HepG2 (cell line): Measurements from ENCODE around the gene COX4I1. TPM values are rescaled to one million over a fixed set of nuclear protein-coding genes. Genes with fewer than 3 reads are reported as not detected.
"Not testable (repeated sequence)": the region's sequence is repeated elsewhere in the genome, so short reads cannot be mapped to it uniquely, and the experiment has no call there.

Experiments
- ATAC-seq: fragments of 200-7000 bp; cut with Tn5 transposase; 3 replicates; pipeline ENCODE4 v1.9.1; 2020; ENCODE audit warnings: mild to moderate bottlenecking, moderate library complexity
- BruUV-seq: library from RNA; stranded (reverse); fragments of 400-500 nt; replicated peaks from 2 replicates; lab custom pipeline; 2021; lab: Mats Ljungman, UMichigan
- CTCF ChIA-PET: fragments of 300-600 bp; formaldehyde crosslinking; extraction: SDS; loops from one replicate; lab custom pipeline; 2021; ENCODE audit warnings: low total read pairs, inconsistent platforms, low intra/inter-chr PET ratio; lab: Yijun Ruan, JAX
- POLR2A ChIA-PET: fragments of 350-600 bp; sonication (Branson Sonifier 250); formaldehyde crosslinking; loops from one replicate; lab custom pipeline; 2020; ENCODE audit warnings: antibody characterized with exemption, inconsistent platforms; lab: Yijun Ruan, JAX
- DNase-seq: peaks from one replicate; pipeline ENCODE4 v3.0.0-alpha.2; 2015; ENCODE audit warnings: low spot score
- FAIRE-seq: peaks from 3 replicates; lab custom pipeline; 2011; peaks lifted over from hg19 to GRCh38; lab: Jason Lieb, UNC
- H2AFZ ChIP-seq: one replicate; pipeline ENCODE4 v1.6.1; 2011; ENCODE audit warnings: low read length, inconsistent platforms
- H3K27ac ChIP-seq: fragments of 300-600 bp; 3 replicates; pipeline ENCODE4 v1.8.0; 2011; ENCODE audit warnings: mixed run types, mild to moderate bottlenecking, mixed read lengths, low read length, inconsistent platforms; ENCODE audit not compliant: insufficient read depth; ENCODE audit errors: extremely low read length
- H3K27me3 ChIP-seq, 2 experiments: fragments of 200-600 bp in 1 of 2; 2 replicates in 1 of 2; 3 replicates in 1 of 2; pipeline versions ENCODE4 v1.6.0 to v1.8.0; 2011; ENCODE audit warnings: low read length in 2 of 2, mild to moderate bottlenecking in 2 of 2, moderate library complexity in 2 of 2, inconsistent platforms in 1 of 2; ENCODE audit not compliant: insufficient read depth in 2 of 2, control insufficient read depth in 1 of 2
- H3K36me3 ChIP-seq, 2 experiments: fragments of 200-600 bp in 1 of 2; replicated peaks in 1 of 2; 2 replicates in 1 of 2; 3 replicates in 1 of 2; pipeline versions ENCODE4 v1.5.1 to v1.8.0; 2011; ENCODE audit warnings: low read length in 2 of 2, inconsistent platforms in 1 of 2; ENCODE audit not compliant: insufficient read depth in 2 of 2, control insufficient read depth in 1 of 2
- H3K4me1 ChIP-seq: 2 replicates; pipeline ENCODE4 v1.5.1; 2012; ENCODE audit warnings: low read length, inconsistent platforms; ENCODE audit not compliant: insufficient read depth
- H3K4me2 ChIP-seq: 2 replicates; pipeline ENCODE4 v1.6.0; 2011; ENCODE audit warnings: low read depth, low read length, inconsistent platforms
- H3K4me3 ChIP-seq, 3 experiments: fragments of 200-600 bp in 1 of 3; sonication (generic), shearing (Covaris generic) in 1 of 3; replicated peaks in 1 of 3; 2 replicates each; pipeline ENCODE4 v1.5.1; 2011 to 2016; ENCODE audit warnings: low read length in 3 of 3, inconsistent platforms in 2 of 3, low read depth in 2 of 3, mild to moderate bottlenecking in 2 of 3, control low read depth in 1 of 3, mixed read lengths in 1 of 3; ENCODE audit not compliant: insufficient read depth in 1 of 3
- H3K79me2 ChIP-seq: one replicate; pipeline ENCODE4 v1.6.1; 2011; ENCODE audit warnings: low read length, inconsistent platforms; ENCODE audit not compliant: insufficient read depth
- H3K9ac ChIP-seq: 2 replicates; pipeline ENCODE4 v1.6.0; 2011; ENCODE audit warnings: mild to moderate bottlenecking, low read depth, low read length, inconsistent platforms; ENCODE audit not compliant: insufficient read depth
- H3K9me3 ChIP-seq: 2 replicates; pipeline ENCODE4 v1.5.1; 2012; ENCODE audit warnings: mild to moderate bottlenecking, low read length
- H4K20me1 ChIP-seq: 2 replicates; pipeline ENCODE4 v1.6.0; 2011; ENCODE audit warnings: inconsistent platforms, mild to moderate bottlenecking, low read length, moderate library complexity; ENCODE audit not compliant: insufficient read depth
- MNT ChIP-seq: fragments of 450-650 bp; IDR thresholded peaks from 2 replicates; pipeline ENCODE4 v1.6.1; 2016
- NAIF1 ChIP-seq: sonication (generic); formaldehyde crosslinking; IDR thresholded peaks from 2 replicates; pipeline ENCODE4 v1.5.0; 2020; ENCODE audit warnings: mild to moderate bottlenecking, missing genetic modification reagents, borderline replicate concordance
- WGBS: methylation state at CpG from one replicate; pipeline ENCODE4 v1.1.6; 2017; ENCODE audit warnings: low lambda C conversion rate; 5-methylcytosine and 5-hydroxymethylcytosine counted together
- in situ Hi-C: cut with HindIII; loops from 2 replicates; pipeline ENCODE4 v1.10.0; 2017; ENCODE audit warnings: low pct_unique_long_range_greater_than_20kb; ENCODE audit not compliant: extremely low pct_ligation_motif_present
- intact Hi-C: fragments of 100-400 bp; cut with micrococcal nuclease; formaldehyde crosslinking; loops from one replicate; pipeline ENCODE4 v1.10.0; 2022; ENCODE audit not compliant: unreplicated experiment
- polyA plus RNA-seq, 8 experiments: library from polyadenylated mRNA; depleted of rRNA in 3 of 8; stranded (reverse) in 7 of 8; unstranded in 1 of 8; fragments of >200 nt; fragmentation: Illumina TruSeq in 4 of 8; extraction: Trizol in 4 of 8; gene quantifications; 2 replicates each; pipeline versions ENCODE4 v1.2.1 to v1.2.3, GENCODE V29; 2011 to 2016; ENCODE audit warnings: low read depth in 4 of 8, missing spikeins in 1 of 8, mixed read lengths in 1 of 8; ENCODE audit not compliant: insufficient read depth in 1 of 8
- total RNA-seq, 5 experiments: library from RNA; depleted of rRNA; stranded (reverse); fragments of >200 nt; fragmentation: Illumina TruSeq; extraction: Trizol; gene quantifications; 2 replicates each; pipeline ENCODE4 v1.2.3, GENCODE V29; 2016; ENCODE audit warnings: low read depth in 1 of 5

The COX4I1 gene
- total and polyA plus RNA-seq, 2 of the 13 experiments (the other 11 are each of a cell fraction or from before 2014, with no cell fraction given): 658 to 902 TPM

GRCh38 chr16:85816159-85816558, 16.7 kb downstream of the COX4I1 start:
- Histone ChIP-seq H3K9ac (no peak overlapping the region), H3K36me3 (no peaks in the 10 kb centered on the region), H2AFZ (no peak overlapping the region), H4K20me1 (no peaks in the 10 kb centered on the region), H3K4me3 (no peak overlapping the region), H3K27me3 (peaks cover 5 to 39% of the 10 kb centered on the region in 2 experiments), H3K9me3 (no peaks in the 10 kb centered on the region), H3K4me2 (no peak overlapping the region), H3K79me2 (no peaks in the 10 kb centered on the region), H3K4me1 (peaks cover 9% of the 10 kb centered on the region), H3K27ac (no peak overlapping the region)
- FAIRE-seq: no peak
- no peak for TF ChIP-seq NAIF1 (CRISPR knock-in tag)
- 0 out of 2 replicates have a peak, but pooled peaks have one; percentile 17 for TF ChIP-seq MNT
- in situ Hi-C loops: loop anchor here (25.0 kb wide), 1 partner anchor 696 kb away; the partner anchor contains the start of gene FOXF1
- BruUV-seq: no TSS peak
- 71% methylated on average over 14 of the region's 14 CpGs for WGBS
- ATAC-seq: no peak
- POLR2A ChIA-PET: no interaction called here
- CTCF ChIA-PET: no interaction called here
- DNase-seq: no peak
- intact Hi-C loops: no loop called here

- H3K9me3 ChIP-seq, H3K79me2 ChIP-seq, DNase-seq, H4K20me1 ChIP-seq, POLR2A ChIA-PET, FAIRE-seq, H2AFZ ChIP-seq, H3K4me1 ChIP-seq, H3K4me2 ChIP-seq, H3K36me3 ChIP-seq, BruUV-seq, H3K4me3 ChIP-seq, ATAC-seq, H3K27ac ChIP-seq, H3K9ac ChIP-seq, intact Hi-C loops: not testable (repeated sequence)
- peaks cover 2 to 31% of the 10 kb centered on the region in 2 experiments; a peak in 4 of 5 replicates for H3K27me3 ChIP-seq
- 40% methylated on average over 6 of the region's 6 CpGs for WGBS
- in situ Hi-C loops: loop anchor here (25.0 kb wide), 1 partner anchor 695 kb away; the partner anchor contains the start of gene FOXF1
- CTCF ChIA-PET: interaction anchor here (1.1 kb wide), 1 partner anchor 171 kb away, joined by 7 read pairs; no protein-coding TSS in a partner anchor
These were observed 17.7 kb downstream of the COX4I1 start for GRCh38 chr16:85817195-85817594.
